ENCODE measurements around the gene MYL9.

Gene MYL9

GRCh38 chr20:36548704-36549627 is 7.6 kb downstream of the MYL9 start:
- no peaks in the 10 kb centered on the region for H3K4me1 ChIP-seq (ENCODE audit: insufficient read depth, poor library complexity, severe bottlenecking)
- H3K27me3 ChIP-seq (ENCODE audit: insufficient read depth, poor library complexity, severe bottlenecking), result no peaks in the 10 kb centered on the region
- H3K9me3 ChIP-seq (ENCODE audit: severe bottlenecking), result no peaks in the 10 kb centered on the region
- H3K4me3 ChIP-seq (ENCODE audit: severe bottlenecking), result no peak overlapping the region
- no peak for DNase-seq (ENCODE audit: low spot score)
- TF ChIP-seq CTCF (IDR thresholded peaks at IDR 0.05; ENCODE audit: poor library complexity, severe bottlenecking), result no peak
- H3K36me3 ChIP-seq (ENCODE audit: low read depth), result peaks cover 9% of the 10 kb centered on the region
- H3K27ac ChIP-seq (ENCODE audit: poor library complexity, severe bottlenecking), result no peak overlapping the region
- peak; percentile 2; the same call in 1 of the 3 replicates for ATAC-seq (ENCODE audit: low read depth)

DNA sequence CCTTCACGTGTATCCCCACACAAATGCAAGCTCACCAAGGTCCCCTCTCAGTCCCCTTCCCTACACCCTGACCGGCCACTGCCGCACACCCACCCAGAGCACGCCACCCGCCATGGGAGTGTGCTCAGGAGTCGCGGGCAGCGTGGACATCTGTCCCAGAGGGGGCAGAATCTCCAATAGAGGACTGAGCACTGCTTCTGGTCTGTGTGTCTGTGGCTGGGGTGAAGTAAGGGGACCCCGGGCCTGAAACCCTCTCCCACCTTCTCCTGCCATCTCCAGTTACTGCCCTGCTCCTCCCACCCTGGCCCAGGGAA is 8.3 kb downstream of the MYL9 start:
- H3K9me3 ChIP-seq (ENCODE audit: severe bottlenecking), result no peaks in the 10 kb centered on the region
- H3K27me3 ChIP-seq (ENCODE audit: insufficient read depth, poor library complexity, severe bottlenecking), result no peaks in the 10 kb centered on the region
- no peak for TF ChIP-seq CTCF (IDR thresholded peaks at IDR 0.05; ENCODE audit: poor library complexity, severe bottlenecking)
- no peak overlapping the region for H3K4me3 ChIP-seq (ENCODE audit: severe bottlenecking)
- no peak overlapping the region for H3K27ac ChIP-seq (ENCODE audit: poor library complexity, severe bottlenecking)
- no peak for DNase-seq (ENCODE audit: low spot score)
- peaks cover 9% of the 10 kb centered on the region for H3K36me3 ChIP-seq (ENCODE audit: low read depth)
- H3K4me1 ChIP-seq (ENCODE audit: insufficient read depth, poor library complexity, severe bottlenecking), result no peaks in the 10 kb centered on the region
- peak; percentile 3; the same call in 1 of the 3 replicates for ATAC-seq (ENCODE audit: low read depth)

DNA sequence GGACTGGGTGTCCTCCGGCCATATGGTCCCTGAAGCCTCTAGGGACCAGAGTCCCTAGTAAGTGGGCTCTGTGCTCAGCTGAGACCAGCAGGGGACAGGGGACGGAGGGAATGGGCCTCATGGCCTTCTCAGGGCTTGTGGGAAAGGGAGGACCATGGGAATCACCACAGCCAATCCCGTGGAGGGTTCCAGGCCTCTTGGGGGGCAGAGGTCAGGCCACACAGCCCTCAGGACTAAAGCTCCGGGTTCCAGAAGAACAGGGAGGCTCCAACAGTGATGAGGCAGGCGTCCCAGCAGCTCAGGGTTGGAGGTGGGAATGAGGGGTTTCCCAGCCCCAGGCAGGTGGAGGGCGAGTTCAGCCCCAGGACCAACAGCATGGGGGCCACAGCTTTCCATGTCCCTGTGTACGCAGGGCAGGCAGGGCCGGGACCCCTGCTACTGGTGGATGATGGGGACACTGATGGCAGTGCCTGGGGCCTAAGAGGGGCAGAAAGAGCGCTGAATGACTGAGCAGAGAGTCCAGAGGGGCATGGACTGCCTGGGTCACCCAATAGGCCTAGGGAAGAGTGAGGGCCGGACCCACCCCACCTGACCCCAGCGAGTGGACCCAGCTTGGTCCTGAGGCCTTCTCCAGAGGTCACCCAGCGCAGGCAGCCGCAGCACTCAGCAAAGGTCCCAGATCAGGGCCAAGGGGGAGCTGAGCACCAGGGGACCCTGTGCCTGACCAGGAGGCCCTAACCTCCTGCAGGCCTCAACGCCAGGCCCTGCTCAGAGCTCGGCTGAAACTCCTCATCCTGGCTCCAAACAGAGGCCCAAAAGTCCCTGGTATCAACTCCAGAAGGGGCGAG is 8.8 kb downstream of the MYL9 start:
- Histone ChIP-seq H3K27me3 (ENCODE audit: insufficient read depth, poor library complexity, severe bottlenecking) (no peaks in the 10 kb centered on the region), H3K9me3 (ENCODE audit: severe bottlenecking) (no peaks in the 10 kb centered on the region), H3K4me1 (ENCODE audit: insufficient read depth, poor library complexity, severe bottlenecking) (no peaks in the 10 kb centered on the region), H3K27ac (ENCODE audit: poor library complexity, severe bottlenecking) (no peak overlapping the region), H3K36me3 (ENCODE audit: low read depth) (peaks cover 9% of the 10 kb centered on the region), H3K4me3 (ENCODE audit: severe bottlenecking) (no peak overlapping the region)
- DNase-seq (ENCODE audit: low spot score), result no peak
- TF ChIP-seq CTCF (IDR thresholded peaks at IDR 0.05; ENCODE audit: poor library complexity, severe bottlenecking), result no peak
- ATAC-seq (ENCODE audit: low read depth), result peak; percentile 5

- Histone ChIP-seq H3K27ac (ENCODE audit: poor library complexity, severe bottlenecking) (no peak overlapping the region), H3K4me1 (ENCODE audit: insufficient read depth, poor library complexity, severe bottlenecking) (no peaks in the 10 kb centered on the region), H3K9me3 (ENCODE audit: severe bottlenecking) (no peaks in the 10 kb centered on the region), H3K4me3 (ENCODE audit: severe bottlenecking) (no peak overlapping the region), H3K36me3 (ENCODE audit: low read depth) (peaks cover 9% of the 10 kb centered on the region), H3K27me3 (ENCODE audit: insufficient read depth, poor library complexity, severe bottlenecking) (no peaks in the 10 kb centered on the region)
- DNase-seq (ENCODE audit: low spot score) (no peak), ATAC-seq (ENCODE audit: low read depth) (peak; percentile 8; the same call in 2 of the 3 replicates)
- TF ChIP-seq CTCF (IDR thresholded peaks at IDR 0.05; ENCODE audit: poor library complexity, severe bottlenecking), result no peak
These were observed 9.5 kb downstream of the MYL9 start for GRCh38 chr20:36550790-36551299.

Data from RWPE2 (cell line).